Adrenal gland (tissue), 12 donors: ENCODE data around the gene SPO11. TPM values are rescaled to one million over a fixed set of nuclear protein-coding genes. Genes with fewer than 3 reads are reported as not detected.

ENCODE experiments used
- DNase-seq, 7 donors: peaks; one replicate each; pipeline ENCODE4 v3.0.0-alpha.2; 2019 to 2020
- H3K27ac ChIP-seq, 5 donors: fragments of 200-600 bp; sonication (generic) in 4 of 5; 1 replicate in 3 of 5; 2 replicates in 2 of 5; pipeline versions ENCODE4 v1.5.1 to v1.8.0; 2016 to 2020; ENCODE audit warnings: mild to moderate bottlenecking in 1 of 5
- H3K27me3 ChIP-seq: fragments of 200-600 bp; 2 replicates; pipeline ENCODE4 v1.8.0; 2021
- H3K36me3 ChIP-seq, 2 donors: fragments of 200-600 bp; replicated peaks in 1 of 2; 1 replicate in 1 of 2; 2 replicates in 1 of 2; pipeline versions ENCODE4 v1.5.1 to v1.8.0; 2018 to 2022
- H3K4me1 ChIP-seq, 2 donors: fragments of 200-600 bp; replicated peaks in 1 of 2; 1 replicate in 1 of 2; 2 replicates in 1 of 2; pipeline versions ENCODE4 v1.5.1 to v1.8.0; 2018 to 2021
- H3K4me3 ChIP-seq, 4 donors: fragments of 200-600 bp; sonication (generic) in 3 of 4; one replicate each; pipeline ENCODE4 v1.5.1; 2016 to 2018
- H3K9me3 ChIP-seq, 3 donors: fragments of 200-600 bp; sonication (generic) in 1 of 3; replicated peaks in 1 of 3; 1 replicate in 2 of 3; 2 replicates in 1 of 3; pipeline versions ENCODE4 v1.5.1 to v1.8.0; 2016 to 2021
- CTCF ChIP-seq, 6 experiments: fragments of 450-650 bp in 4 of 6; fragments of 200-600 bp in 2 of 6; sonication (generic) in 1 of 6; IDR thresholded peaks; 1 replicate in 5 of 6; 2 replicates in 1 of 6; pipeline versions ENCODE4 v1.5.1 to v1.8.0; 2016 to 2021; ENCODE audit warnings: antibody characterized with exemption in 6 of 6, mild to moderate bottlenecking in 2 of 6, moderate library complexity in 1 of 6
- POLR2A ChIP-seq, 2 donors: fragments of 450-650 bp; IDR thresholded peaks; one replicate each; pipeline ENCODE4 v1.6.1; 2017; ENCODE audit warnings: antibody characterized with exemption in 2 of 2, mild to moderate bottlenecking in 2 of 2, moderate library complexity in 1 of 2
- WGBS, 4 donors: extraction: QIAGEN DNeasy Blood & Tissue Kit in 2 of 4; methylation state at CpG; one replicate each; pipeline versions ENCODE4 v1.1.5 to v1.1.7; 2013 to 2017; 5-methylcytosine and 5-hydroxymethylcytosine counted together
- intact Hi-C, 2 donors: fragments of 100-400 bp; cut with DNase I; formaldehyde crosslinking; loops; one replicate each; pipeline versions ENCODE4 v1.14.1 to v1.15.0; 2022 to 2023
- polyA plus RNA-seq, 3 donors: library from polyadenylated mRNA; stranded (reverse); fragments of 200-250 nt in 2 of 3; fragments of 350-450 nt in 1 of 3; fragmentation: Illumina TruSeq in 1 of 3; extraction: RNeasy Lipid Tissue Mini Kit (QIAGEN cat#74804) in 1 of 3; gene quantifications; one replicate each; pipeline ENCODE4 v1.2.3, GENCODE V29; 2013 to 2014
- total RNA-seq, 9 donors: library from RNA; depleted of rRNA in 4 of 9; stranded (reverse); fragments of >200 nt in 4 of 9; fragments of 120-200 nt in 1 of 9; fragmentation: NEBNext Ultra II Directional in 1 of 9; extraction: Animal tissue kit (Norgen Biotek cat#: 25700) in 1 of 9; gene quantifications; one replicate each; pipeline versions ENCODE4 v1.1.0 to v1.2.4, GENCODE V29; 2013 to 2023
- donor health status: healthy with polysubstance abuse.
- donor health status: Bipolar disorder and iron deficiency.
- donor health status: DM: yes; HTN: yes; CAD: no.
- donor health status: DM: no; HTN: no; CAD: no.
- donor health status: DM: no; HTN: no; CAD: no.
- donor health status: DM: yes; HTN: yes; CAD: no.

SPO11 gene
- total and polyA plus RNA-seq, 12 donors: not detected

GRCh38 chr20:57335392-57335791, 5.8 kb downstream of the SPO11 start:
- intact Hi-C loops: no loop called here
- no peak for TF ChIP-seq POLR2A (IDR thresholded peaks at IDR 0.05)
- no peak for TF ChIP-seq CTCF (IDR thresholded peaks at IDR 0.05)

GRCh38 chr20:57341663-57342062, 12.1 kb downstream of the SPO11 start:
- no peaks in the 10 kb centered on the region for H3K27me3 ChIP-seq
- DNase-seq: no peak
- WGBS, 4 donors: 37 to 52% (median 48%) methylated on average over 2 of the region's 2 CpGs
- intact Hi-C loops: no loop called here
- no peaks in the 10 kb centered on the region for H3K9me3 ChIP-seq
- H3K4me1 ChIP-seq: no peaks in the 10 kb centered on the region
- no peak for TF ChIP-seq CTCF (IDR thresholded peaks at IDR 0.05)
- no peak overlapping the region for H3K4me3 ChIP-seq
- H3K27ac ChIP-seq: no peak overlapping the region
- H3K36me3 ChIP-seq: no peaks in the 10 kb centered on the region

More at GRCh38 chr20:57335392-57335791, 5.8 kb downstream of the SPO11 start:
- no peak for DNase-seq
- Histone ChIP-seq H3K27me3 (peaks cover 8% of the 10 kb centered on the region), H3K36me3 (no peaks in the 10 kb centered on the region), H3K9me3 (no peaks in the 10 kb centered on the region), H3K27ac (no peak overlapping the region), H3K4me3 (no peak overlapping the region), H3K4me1 (no peaks in the 10 kb centered on the region)
- 68 to 74% (median 72%) methylated on average over 2 of the region's 2 CpGs for WGBS, 4 donors

- 33 to 47% (median 36%) methylated on average over 2 of the region's 2 CpGs for WGBS, 4 donors
- intact Hi-C loops: no loop called here
Measured at GRCh38 chr20:57342829-57343228, 13.2 kb downstream of the SPO11 start.

GRCh38 chr20:57346477-57346876, 16.9 kb downstream of the SPO11 start:
- intact Hi-C loops: loop anchor here (2.0 to 5.0 kb wide), 2 partner anchors 254 to 258 kb away; no protein-coding TSS in a partner anchor
- Histone ChIP-seq H3K9me3 (no peaks in the 10 kb centered on the region), H3K27ac (no peak overlapping the region), H3K36me3 (no peaks in the 10 kb centered on the region), H3K4me1 (no peaks in the 10 kb centered on the region), H3K4me3 (no peak overlapping the region), H3K27me3 (no peaks in the 10 kb centered on the region)
- TF ChIP-seq CTCF (IDR thresholded peaks at IDR 0.05) (peak; percentile 48 to 78 (median 72)), POLR2A (IDR thresholded peaks at IDR 0.05) (no peak)
- DNase-seq: peak; percentile 58 to 94 (median 80)
- WGBS, 4 donors: 0 to 2% (median 1%) methylated on average over 4 of the region's 4 CpGs

More at GRCh38 chr20:57342829-57343228, 13.2 kb downstream of the SPO11 start:
- Histone ChIP-seq H3K27ac (no peak overlapping the region), H3K4me1 (no peaks in the 10 kb centered on the region), H3K27me3 (no peaks in the 10 kb centered on the region), H3K9me3 (no peaks in the 10 kb centered on the region), H3K36me3 (no peaks in the 10 kb centered on the region), H3K4me3 (no peak overlapping the region)
- TF ChIP-seq POLR2A (IDR thresholded peaks at IDR 0.05) (no peak), CTCF (IDR thresholded peaks at IDR 0.05) (no peak)
- DNase-seq: no peak
